Measurements from ENCODE around the gene MRAP2. TPM values are rescaled to one million over a fixed set of nuclear protein-coding genes. Genes with fewer than 3 reads are reported as not detected.

The MRAP2 gene
- total RNA-seq, 2 donors from 2014 or later, result 7.3 to 14.6 TPM

GRCh38 chr6:84057908-84058307 lies 24.3 kb downstream of the MRAP2 start:
- intact Hi-C loops (cut with DNase I), result no loop called here
- no peaks in the 10 kb centered on the region for H3K9me3 ChIP-seq

DNA sequence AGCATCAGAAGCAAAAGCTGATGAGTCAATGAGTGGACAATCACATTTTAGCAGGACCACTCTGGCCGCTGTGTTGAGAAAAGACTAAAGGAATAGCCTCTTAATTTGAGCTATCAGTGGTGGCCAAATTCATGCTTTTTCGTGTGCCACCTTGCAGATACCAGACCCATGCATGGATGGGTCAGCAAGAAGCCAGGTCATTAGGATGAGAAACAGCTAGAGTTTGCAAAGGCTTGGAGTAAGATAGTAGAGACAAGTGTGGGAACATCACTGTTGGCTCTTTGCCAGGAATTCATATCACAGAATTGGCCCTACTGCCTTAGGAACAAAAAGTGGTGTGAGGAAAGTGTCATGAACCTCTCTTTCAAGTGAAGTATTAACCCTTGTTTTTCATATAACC lies 25.5 kb downstream of the MRAP2 start:
- Histone ChIP-seq H3K9ac (ENCODE audit: low read depth in 2 of 2, low read length in 2 of 2) (no peak overlapping the region), H3K36me3 (no peaks in the 10 kb centered on the region), H3K9me3 (no peaks in the 10 kb centered on the region), H3K27ac (no peak overlapping the region), H3K4me1 (no peaks in the 10 kb centered on the region), H3K27me3 (no peaks in the 10 kb centered on the region), H3K4me3 (no peak overlapping the region)
- no peak for DNase-seq
- no peak for TF ChIP-seq CTCF (IDR thresholded peaks at IDR 0.05)
- intact Hi-C loops (cut with DNase I), result no loop called here

More at GRCh38 chr6:84057908-84058307, 24.3 kb downstream of the MRAP2 start:
- TF ChIP-seq CTCF (IDR thresholded peaks at IDR 0.05), result no peak
- no peak for DNase-seq
- H3K4me1 ChIP-seq, result no peaks in the 10 kb centered on the region
- H3K4me3 ChIP-seq, result no peak overlapping the region
- no peaks in the 10 kb centered on the region for H3K27me3 ChIP-seq
- no peak overlapping the region for H3K27ac ChIP-seq
- no peaks in the 10 kb centered on the region for H3K36me3 ChIP-seq
- H3K9ac ChIP-seq (ENCODE audit: low read depth in 2 of 2, low read length in 2 of 2), result no peak overlapping the region

DNA sequence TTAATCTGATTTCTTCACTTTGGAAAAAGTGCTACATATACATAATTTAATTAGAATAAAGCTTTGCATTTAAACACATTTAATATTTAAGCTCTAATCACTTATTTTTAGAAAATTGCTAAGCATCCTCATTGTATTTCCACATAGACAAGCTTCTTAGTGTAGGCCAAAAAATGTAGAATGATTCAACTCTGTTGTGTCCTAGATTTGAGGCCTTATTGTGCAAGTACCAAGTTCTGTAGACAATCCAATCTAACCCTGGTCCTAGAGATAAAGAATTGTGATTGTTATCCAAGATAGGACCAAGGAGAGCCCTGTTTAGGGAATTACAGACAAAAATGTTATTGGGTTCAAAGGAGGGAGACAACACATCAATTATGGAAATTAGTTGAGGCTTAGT lies 27.6 kb downstream of the MRAP2 start:
- H3K4me1 ChIP-seq, result no peaks in the 10 kb centered on the region
- H3K27ac ChIP-seq, result no peak overlapping the region
- DNase-seq, result no peak
- no peaks in the 10 kb centered on the region for H3K9me3 ChIP-seq
- H3K4me3 ChIP-seq, result no peak overlapping the region
- no peaks in the 10 kb centered on the region for H3K27me3 ChIP-seq
- intact Hi-C loops (cut with DNase I), result no loop called here
- no peak for TF ChIP-seq CTCF (IDR thresholded peaks at IDR 0.05)
- no peak overlapping the region for H3K9ac ChIP-seq (ENCODE audit: low read depth in 2 of 2, low read length in 2 of 2)
- no peaks in the 10 kb centered on the region for H3K36me3 ChIP-seq

DNA sequence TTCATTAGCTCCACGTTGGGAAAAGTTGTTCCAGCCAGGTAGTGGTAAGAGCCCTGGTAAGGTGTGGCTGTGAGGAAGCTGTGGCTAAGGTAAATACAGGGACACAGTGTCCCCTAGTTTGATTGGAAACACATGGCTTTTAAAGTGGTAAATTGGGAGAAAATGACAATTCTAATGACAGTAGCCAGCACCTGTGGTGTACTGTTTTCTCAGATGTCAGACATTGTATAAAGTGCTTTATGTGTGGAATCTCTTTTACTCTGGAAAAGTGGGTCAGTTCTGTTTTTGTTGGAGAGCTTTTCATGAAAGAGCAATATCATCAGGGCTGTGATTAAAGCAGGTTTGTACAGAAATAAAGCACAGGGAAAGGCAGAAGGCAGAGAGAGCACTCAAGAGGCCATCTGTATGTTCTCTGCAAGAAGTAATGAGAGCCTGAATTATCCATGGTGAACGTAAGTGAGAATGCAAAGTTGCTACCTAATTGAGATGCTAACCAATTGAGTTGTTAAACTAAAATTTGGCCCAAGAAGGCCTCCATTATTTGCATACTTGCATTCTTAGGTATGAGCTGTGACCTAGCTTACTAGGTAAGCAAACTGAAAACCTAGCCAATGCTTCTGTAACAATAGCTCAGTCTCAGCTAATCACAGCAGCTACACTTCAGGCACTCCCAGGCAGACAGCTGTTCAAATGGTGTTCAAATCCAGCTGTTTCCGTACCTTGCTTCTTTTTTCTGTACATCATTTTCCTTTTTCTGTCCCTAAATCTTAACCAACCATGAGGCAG lies 28.2 kb downstream of the MRAP2 start:
- intact Hi-C loops (cut with DNase I), result no loop called here
- DNase-seq, result no peak
- Histone ChIP-seq H3K9ac (ENCODE audit: low read depth in 2 of 2, low read length in 2 of 2) (no peak overlapping the region), H3K9me3 (no peaks in the 10 kb centered on the region), H3K27ac (no peak overlapping the region), H3K4me3 (no peak overlapping the region), H3K4me1 (no peaks in the 10 kb centered on the region), H3K36me3 (no peaks in the 10 kb centered on the region), H3K27me3 (no peaks in the 10 kb centered on the region)
- no peak for TF ChIP-seq CTCF (IDR thresholded peaks at IDR 0.05)

GRCh38 chr6:84062519-84063154 lies 29.1 kb downstream of the MRAP2 start:
- no peaks in the 10 kb centered on the region for H3K27me3 ChIP-seq
- no peak for TF ChIP-seq CTCF (IDR thresholded peaks at IDR 0.05)
- no peak overlapping the region for H3K9ac ChIP-seq (ENCODE audit: low read depth in 2 of 2, low read length in 2 of 2)
- intact Hi-C loops (cut with DNase I), result no loop called here
- no peaks in the 10 kb centered on the region for H3K9me3 ChIP-seq
- no peak overlapping the region for H3K4me3 ChIP-seq
- no peak for DNase-seq
- H3K27ac ChIP-seq, result no peak overlapping the region
- H3K4me1 ChIP-seq, result no peaks in the 10 kb centered on the region
- H3K36me3 ChIP-seq, result no peaks in the 10 kb centered on the region
